Kidney (tissue), 14 donors: ENCODE results near the gene SDHAF3. TPM values are rescaled to one million over a fixed set of nuclear protein-coding genes. Genes with fewer than 3 reads are reported as not detected.
"Not testable (repeated sequence)": the region's sequence is repeated elsewhere in the genome, so short reads cannot be mapped to it uniquely, and the experiment has no call there.

ENCODE experiments used
- DNase-seq, 5 donors: peaks; one replicate each; pipeline ENCODE4 v3.0.0-alpha.2; 2013 to 2020
- FAIRE-seq: peaks from 2 replicates; lab custom pipeline; 2012; peaks lifted over from hg19 to GRCh38; lab: Jason Lieb, UNC
- H3K27ac ChIP-seq, 2 donors: one replicate each; pipeline ENCODE4 v1.7.0; 2013; ENCODE audit warnings: low read depth in 2 of 2, low read length in 2 of 2, inconsistent platforms in 1 of 2
- H3K27me3 ChIP-seq: one replicate; pipeline ENCODE4 v1.7.1; 2013; ENCODE audit warnings: low read length, inconsistent platforms; ENCODE audit not compliant: control insufficient read depth, insufficient read depth
- H3K36me3 ChIP-seq, 3 donors: one replicate each; pipeline versions ENCODE4 v1.7.0 to v1.7.1; 2013; ENCODE audit warnings: low read length in 3 of 3, control low read depth in 1 of 3, inconsistent platforms in 1 of 3; ENCODE audit not compliant: insufficient read depth in 3 of 3, control insufficient read depth in 2 of 3
- H3K4me1 ChIP-seq, 3 donors: one replicate each; pipeline versions ENCODE4 v1.7.0 to v1.7.1; 2013; ENCODE audit warnings: low read length in 3 of 3, inconsistent platforms in 1 of 3, low read depth in 1 of 3; ENCODE audit not compliant: control insufficient read depth in 2 of 3, insufficient read depth in 2 of 3
- H3K4me3 ChIP-seq, 3 donors: one replicate each; pipeline versions ENCODE4 v1.7.0 to v1.8.1; 2013; ENCODE audit warnings: low read length in 3 of 3, control low read depth in 1 of 3, inconsistent platforms in 1 of 3
- H3K9ac ChIP-seq, 3 donors: one replicate each; pipeline versions ENCODE4 v1.7.0 to v1.7.1; 2013; ENCODE audit warnings: low read length in 3 of 3, control low read depth in 1 of 3, inconsistent platforms in 1 of 3
- H3K9me3 ChIP-seq, 3 donors: one replicate each; pipeline versions ENCODE4 v1.7.0 to v1.7.1; 2013; ENCODE audit warnings: low read length in 3 of 3, control low read depth in 1 of 3, inconsistent platforms in 1 of 3; ENCODE audit not compliant: control insufficient read depth in 2 of 3, insufficient read depth in 1 of 3
- CTCF ChIP-seq: IDR thresholded peaks from 3 replicates; pipeline ENCODE4 v1.5.1; 2012; ENCODE audit warnings: mild to moderate bottlenecking, moderate library complexity, borderline replicate concordance; ENCODE audit not compliant: insufficient read depth; ENCODE audit errors: extremely low read depth
- intact Hi-C: fragments of 100-400 bp; cut with DNase I; formaldehyde crosslinking; loops from one replicate; pipeline ENCODE4 v1.11.1; 2022
- polyA plus RNA-seq: library from polyadenylated mRNA; stranded (reverse); fragments of 350-450 nt; fragmentation: Illumina TruSeq; extraction: RNeasy Lipid Tissue Mini Kit (QIAGEN cat#74804); gene quantifications from one replicate; pipeline ENCODE4 v1.2.3, GENCODE V29; 2014; ENCODE audit warnings: low read depth, low replicate concordance; ENCODE audit not compliant: insufficient read depth
- total RNA-seq: library from RNA; stranded (reverse); fragmentation: NEBNext Ultra II Directional; extraction: Animal tissue kit (Norgen Biotek cat#: 25700); gene quantifications from one replicate; pipeline ENCODE4 v1.2.1, GENCODE V29; 2021
- donor health status: control.
- donor health status: control.
- donor health status: control.
- donor health status: control.
- donor health status: control.
- donor health status: DM: yes; HTN: yes; CAD: no.
- donor health status: Normal renal cell carcinoma (clear cell type).

Gene SDHAF3
- total and polyA plus RNA-seq, 2 donors from 2014 or later, result 17.2 to 22.2 TPM

GRCh38 chr7:97155897-97156418 lies 38.5 kb downstream of the SDHAF3 start:
- H3K27me3 ChIP-seq, result no peaks in the 10 kb centered on the region
- TF ChIP-seq CTCF, result no peak
- no peak overlapping the region for H3K27ac ChIP-seq
- no peaks in the 10 kb centered on the region for H3K9me3 ChIP-seq
- H3K4me1 ChIP-seq, result no peaks in the 10 kb centered on the region
- H3K9ac ChIP-seq, result no peak overlapping the region
- H3K4me3 ChIP-seq, result no peak overlapping the region
- FAIRE-seq (no peak), DNase-seq (no peak)
- no peaks in the 10 kb centered on the region for H3K36me3 ChIP-seq
- intact Hi-C loops, result no loop called here

GRCh38 chr7:97159984-97160383 lies 42.5 kb downstream of the SDHAF3 start:
- DNase-seq, H3K36me3 ChIP-seq, H3K9ac ChIP-seq, intact Hi-C loops, FAIRE-seq, H3K4me3 ChIP-seq, H3K27ac ChIP-seq, H3K27me3 ChIP-seq, H3K9me3 ChIP-seq, H3K4me1 ChIP-seq: not testable (repeated sequence)

- H3K36me3 ChIP-seq, H3K27me3 ChIP-seq, FAIRE-seq, H3K4me1 ChIP-seq, H3K27ac ChIP-seq, H3K9me3 ChIP-seq, H3K9ac ChIP-seq, intact Hi-C loops, H3K4me3 ChIP-seq, DNase-seq: not testable (repeated sequence)
These were observed 44.1 kb downstream of the SDHAF3 start for GRCh38 chr7:97161609-97162008.

- no peak for FAIRE-seq
- Histone ChIP-seq H3K4me3 (no peak overlapping the region), H3K27me3 (no peaks in the 10 kb centered on the region), H3K4me1 (no peaks in the 10 kb centered on the region), H3K9me3 (no peaks in the 10 kb centered on the region), H3K27ac (no peak overlapping the region), H3K36me3 (no peaks in the 10 kb centered on the region), H3K9ac (no peak overlapping the region)
- intact Hi-C loops, result no loop called here
- TF ChIP-seq CTCF, result no peak
- no peak for DNase-seq
These were observed 48.8 kb downstream of the SDHAF3 start for GRCh38 chr7:97166308-97166707.
